ENCODE results near the gene ATG10.

Gene ATG10

GRCh38 chr5:82176115-82176814, 204.4 kb downstream of the ATG10 start:
- ATAC-seq (ENCODE audit: low read depth) (no peak), DNase-seq (ENCODE audit: low spot score) (no peak)
- Histone ChIP-seq H3K4me1 (ENCODE audit: insufficient read depth, poor library complexity, severe bottlenecking) (no peaks in the 10 kb centered on the region), H3K9me3 (ENCODE audit: severe bottlenecking) (no peaks in the 10 kb centered on the region), H3K27ac (ENCODE audit: poor library complexity, severe bottlenecking) (no peak overlapping the region), H3K4me3 (ENCODE audit: severe bottlenecking) (no peak overlapping the region), H3K27me3 (ENCODE audit: insufficient read depth, poor library complexity, severe bottlenecking) (no peaks in the 10 kb centered on the region), H3K36me3 (ENCODE audit: low read depth) (no peaks in the 10 kb centered on the region)
- TF ChIP-seq CTCF (IDR thresholded peaks at IDR 0.05; ENCODE audit: poor library complexity, severe bottlenecking): no peak

GRCh38 chr5:82178378-82178777, 206.6 kb downstream of the ATG10 start:
- H3K4me1 ChIP-seq (ENCODE audit: insufficient read depth, poor library complexity, severe bottlenecking): no peaks in the 10 kb centered on the region
- DNase-seq (ENCODE audit: low spot score) (no peak), ATAC-seq (ENCODE audit: low read depth) (no peak)
- H3K9me3 ChIP-seq (ENCODE audit: severe bottlenecking): no peaks in the 10 kb centered on the region
- H3K4me3 ChIP-seq (ENCODE audit: severe bottlenecking): no peak overlapping the region
- H3K27ac ChIP-seq (ENCODE audit: poor library complexity, severe bottlenecking): no peak overlapping the region
- TF ChIP-seq CTCF (IDR thresholded peaks at IDR 0.05; ENCODE audit: poor library complexity, severe bottlenecking): no peak
- H3K27me3 ChIP-seq (ENCODE audit: insufficient read depth, poor library complexity, severe bottlenecking): no peaks in the 10 kb centered on the region
- H3K36me3 ChIP-seq (ENCODE audit: low read depth): no peaks in the 10 kb centered on the region

GRCh38 chr5:82182662-82183061, 210.8 kb downstream of the ATG10 start:
- no peaks in the 10 kb centered on the region for H3K27me3 ChIP-seq (ENCODE audit: insufficient read depth, poor library complexity, severe bottlenecking)
- no peak for TF ChIP-seq CTCF (IDR thresholded peaks at IDR 0.05; ENCODE audit: poor library complexity, severe bottlenecking)
- no peaks in the 10 kb centered on the region for H3K36me3 ChIP-seq (ENCODE audit: low read depth)
- H3K4me1 ChIP-seq (ENCODE audit: insufficient read depth, poor library complexity, severe bottlenecking): peaks cover 7% of the 10 kb centered on the region
- no peak for ATAC-seq (ENCODE audit: low read depth)
- DNase-seq (ENCODE audit: low spot score): no peak
- H3K27ac ChIP-seq (ENCODE audit: poor library complexity, severe bottlenecking): no peak overlapping the region
- H3K9me3 ChIP-seq (ENCODE audit: severe bottlenecking): no peaks in the 10 kb centered on the region
- no peak overlapping the region for H3K4me3 ChIP-seq (ENCODE audit: severe bottlenecking)

GRCh38 chr5:82183828-82184227, 212.0 kb downstream of the ATG10 start:
- Histone ChIP-seq H3K4me3 (ENCODE audit: severe bottlenecking) (no peak overlapping the region), H3K36me3 (ENCODE audit: low read depth) (no peaks in the 10 kb centered on the region), H3K27ac (ENCODE audit: poor library complexity, severe bottlenecking) (no peak overlapping the region), H3K27me3 (ENCODE audit: insufficient read depth, poor library complexity, severe bottlenecking) (no peaks in the 10 kb centered on the region), H3K9me3 (ENCODE audit: severe bottlenecking) (no peaks in the 10 kb centered on the region), H3K4me1 (ENCODE audit: insufficient read depth, poor library complexity, severe bottlenecking) (peaks cover 7% of the 10 kb centered on the region)
- ATAC-seq (ENCODE audit: low read depth) (peak; percentile 80), DNase-seq (ENCODE audit: low spot score) (no peak)
- no peak for TF ChIP-seq CTCF (IDR thresholded peaks at IDR 0.05; ENCODE audit: poor library complexity, severe bottlenecking)

GRCh38 chr5:82185851-82186250, 214.0 kb downstream of the ATG10 start:
- H3K9me3 ChIP-seq (ENCODE audit: severe bottlenecking): no peaks in the 10 kb centered on the region
- DNase-seq (ENCODE audit: low spot score): no peak
- no peak overlapping the region for H3K27ac ChIP-seq (ENCODE audit: poor library complexity, severe bottlenecking)
- H3K4me1 ChIP-seq (ENCODE audit: insufficient read depth, poor library complexity, severe bottlenecking): peaks cover 7% of the 10 kb centered on the region
- H3K4me3 ChIP-seq (ENCODE audit: severe bottlenecking): no peak overlapping the region
- H3K27me3 ChIP-seq (ENCODE audit: insufficient read depth, poor library complexity, severe bottlenecking): no peaks in the 10 kb centered on the region
- no peaks in the 10 kb centered on the region for H3K36me3 ChIP-seq (ENCODE audit: low read depth)
- TF ChIP-seq CTCF (IDR thresholded peaks at IDR 0.05; ENCODE audit: poor library complexity, severe bottlenecking): no peak
- ATAC-seq (ENCODE audit: low read depth): no peak

All from RWPE2 (cell line).